Measurements from ENCODE around the gene ITGB8.

The ITGB8 gene

GRCh38 chr7:20307119-20307518 lies 23.6 kb upstream of the ITGB8 start:
- in situ Hi-C loops (cut with MboI; ENCODE audit: low sequenced_read_pairs), result no loop called here

- in situ Hi-C loops (cut with MboI; ENCODE audit: low sequenced_read_pairs), result no loop called here
Observed at GRCh38 chr7:20307901-20308300, 22.8 kb upstream of the ITGB8 start.

- in situ Hi-C loops (cut with MboI; ENCODE audit: low sequenced_read_pairs), result no loop called here
Observed at GRCh38 chr7:20310301-20310700, 20.4 kb upstream of the ITGB8 start.

GRCh38 chr7:20310963-20311742 lies 19.5 kb upstream of the ITGB8 start:
- in situ Hi-C loops (cut with MboI; ENCODE audit: low sequenced_read_pairs), result no loop called here

GRCh38 chr7:20311743-20312042 lies 19.0 kb upstream of the ITGB8 start:
- in situ Hi-C loops (cut with MboI; ENCODE audit: low sequenced_read_pairs), result no loop called here

- in situ Hi-C loops (cut with MboI; ENCODE audit: low sequenced_read_pairs), result no loop called here
Observed at GRCh38 chr7:20312562-20312961, 18.1 kb upstream of the ITGB8 start.

GRCh38 chr7:20313626-20314025 lies 17.1 kb upstream of the ITGB8 start:
- in situ Hi-C loops (cut with MboI; ENCODE audit: low sequenced_read_pairs), result no loop called here

GRCh38 chr7:20314198-20314597 lies 16.5 kb upstream of the ITGB8 start:
- in situ Hi-C loops (cut with MboI; ENCODE audit: low sequenced_read_pairs), result no loop called here

GRCh38 chr7:20316706-20317105 lies 14.0 kb upstream of the ITGB8 start:
- in situ Hi-C loops (cut with MboI; ENCODE audit: low sequenced_read_pairs), result no loop called here

GRCh38 chr7:20317413-20317812 lies 13.3 kb upstream of the ITGB8 start:
- in situ Hi-C loops (cut with MboI; ENCODE audit: low sequenced_read_pairs), result no loop called here

GRCh38 chr7:20318933-20319332 lies 11.8 kb upstream of the ITGB8 start:
- in situ Hi-C loops (cut with MboI; ENCODE audit: low sequenced_read_pairs), result no loop called here

- in situ Hi-C loops (cut with MboI; ENCODE audit: low sequenced_read_pairs), result no loop called here
Observed at GRCh38 chr7:20320322-20320721, 10.4 kb upstream of the ITGB8 start.

- in situ Hi-C loops (cut with MboI; ENCODE audit: low sequenced_read_pairs), result no loop called here
Observed at GRCh38 chr7:20320786-20321185, 9.9 kb upstream of the ITGB8 start.

GRCh38 chr7:20323595-20323994 lies 7.1 kb upstream of the ITGB8 start:
- in situ Hi-C loops (cut with MboI; ENCODE audit: low sequenced_read_pairs), result no loop called here

GRCh38 chr7:20326342-20326741 lies 4.4 kb upstream of the ITGB8 start:
- in situ Hi-C loops (cut with MboI; ENCODE audit: low sequenced_read_pairs), result loop anchor here (25.0 kb wide), 1 partner anchor 564 kb away; the partner anchor contains the start of gene TMEM196

GRCh38 chr7:20327055-20327454 lies 3.6 kb upstream of the ITGB8 start:
- in situ Hi-C loops (cut with MboI; ENCODE audit: low sequenced_read_pairs), result loop anchor here (25.0 kb wide), 1 partner anchor 565 kb away; the partner anchor contains the start of gene TMEM196

GRCh38 chr7:20328027-20328426 lies 2.7 kb upstream of the ITGB8 start:
- in situ Hi-C loops (cut with MboI; ENCODE audit: low sequenced_read_pairs), result loop anchor here (25.0 kb wide), 1 partner anchor 566 kb away; the partner anchor contains the start of gene TMEM196

- in situ Hi-C loops (cut with MboI; ENCODE audit: low sequenced_read_pairs), result loop anchor here (25.0 kb wide), 1 partner anchor 566 kb away; the partner anchor contains the start of gene TMEM196
Observed at GRCh38 chr7:20328692-20329091, 2.0 kb upstream of the ITGB8 start.

- in situ Hi-C loops (cut with MboI; ENCODE audit: low sequenced_read_pairs), result loop anchor here (25.0 kb wide), 1 partner anchor 567 kb away; the partner anchor contains the start of gene TMEM196
Observed at GRCh38 chr7:20329389-20330238, 1.1 kb upstream of the ITGB8 start.

- in situ Hi-C loops (cut with MboI; ENCODE audit: low sequenced_read_pairs), result loop anchor here (25.0 kb wide), 1 partner anchor 569 kb away; the partner anchor contains the start of gene TMEM196
Observed at GRCh38 chr7:20330928-20331909, 519 bp downstream of the ITGB8 start.
